ENCODE data around the gene THYN1.

Gene THYN1

DNA sequence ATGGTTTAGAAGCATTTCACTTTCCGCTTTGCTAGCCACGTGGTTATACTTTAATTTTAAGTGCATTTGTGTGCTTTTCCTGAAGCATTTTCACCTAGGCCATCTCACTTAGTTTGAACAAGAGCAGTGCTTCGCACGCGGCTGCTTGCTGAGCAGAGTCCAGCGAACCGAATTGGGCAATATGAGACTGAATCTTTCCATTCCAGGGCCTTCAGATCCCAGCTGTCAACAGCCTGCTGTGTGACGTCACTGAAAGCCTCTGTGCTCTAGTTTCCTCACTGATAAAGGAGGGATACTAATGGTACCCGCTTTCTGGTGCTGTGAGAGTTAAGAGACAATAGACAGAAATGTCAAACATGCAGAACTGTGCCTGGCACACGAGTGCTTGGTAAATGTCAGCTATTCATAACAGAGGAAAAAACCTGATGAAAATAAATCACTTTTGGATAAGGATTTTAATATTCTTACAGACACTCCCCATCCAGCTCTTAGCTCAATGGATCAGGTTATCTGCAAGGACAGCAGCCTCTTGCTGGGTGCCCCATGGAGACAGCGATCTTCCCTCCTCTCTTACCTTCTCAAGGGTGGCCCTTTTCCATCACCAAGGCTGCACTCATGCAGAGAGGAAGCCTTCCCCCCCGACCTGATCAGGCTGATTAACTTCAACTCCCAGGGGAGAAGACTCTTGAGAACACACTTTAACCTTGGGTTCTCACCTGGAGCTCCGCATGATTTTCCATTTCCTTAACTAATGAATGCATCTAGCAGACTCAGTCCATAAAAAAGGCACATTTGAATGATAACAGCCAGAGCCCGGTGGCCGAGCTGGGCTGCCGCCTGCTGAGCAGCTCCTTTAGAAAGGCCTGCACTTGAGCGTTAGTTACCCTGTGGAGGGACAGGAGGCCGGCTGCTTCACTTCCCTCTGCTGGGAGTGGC, 19.5 kb upstream of the THYN1 start:
- TF ChIP-seq, protein P1, sequence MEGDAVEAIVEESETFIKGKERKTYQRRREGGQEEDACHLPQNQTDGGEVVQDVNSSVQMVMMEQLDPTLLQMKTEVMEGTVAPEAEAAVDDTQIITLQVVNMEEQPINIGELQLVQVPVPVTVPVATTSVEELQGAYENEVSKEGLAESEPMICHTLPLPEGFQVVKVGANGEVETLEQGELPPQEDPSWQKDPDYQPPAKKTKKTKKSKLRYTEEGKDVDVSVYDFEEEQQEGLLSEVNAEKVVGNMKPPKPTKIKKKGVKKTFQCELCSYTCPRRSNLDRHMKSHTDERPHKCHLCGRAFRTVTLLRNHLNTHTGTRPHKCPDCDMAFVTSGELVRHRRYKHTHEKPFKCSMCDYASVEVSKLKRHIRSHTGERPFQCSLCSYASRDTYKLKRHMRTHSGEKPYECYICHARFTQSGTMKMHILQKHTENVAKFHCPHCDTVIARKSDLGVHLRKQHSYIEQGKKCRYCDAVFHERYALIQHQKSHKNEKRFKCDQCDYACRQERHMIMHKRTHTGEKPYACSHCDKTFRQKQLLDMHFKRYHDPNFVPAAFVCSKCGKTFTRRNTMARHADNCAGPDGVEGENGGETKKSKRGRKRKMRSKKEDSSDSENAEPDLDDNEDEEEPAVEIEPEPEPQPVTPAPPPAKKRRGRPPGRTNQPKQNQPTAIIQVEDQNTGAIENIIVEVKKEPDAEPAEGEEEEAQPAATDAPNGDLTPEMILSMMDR (IDR thresholded peaks at IDR 0.05; ENCODE audit: low read depth, low read length): no peak
- no peak overlapping the region for H3K4me3 ChIP-seq (ENCODE audit: low read depth, low read length)

GRCh38 chr11:134271978-134272377, 18.8 kb upstream of the THYN1 start:
- TF ChIP-seq, protein P1 (IDR thresholded peaks at IDR 0.05; ENCODE audit: low read depth, low read length): no peak
- no peak overlapping the region for H3K4me3 ChIP-seq (ENCODE audit: low read depth, low read length)

DNA sequence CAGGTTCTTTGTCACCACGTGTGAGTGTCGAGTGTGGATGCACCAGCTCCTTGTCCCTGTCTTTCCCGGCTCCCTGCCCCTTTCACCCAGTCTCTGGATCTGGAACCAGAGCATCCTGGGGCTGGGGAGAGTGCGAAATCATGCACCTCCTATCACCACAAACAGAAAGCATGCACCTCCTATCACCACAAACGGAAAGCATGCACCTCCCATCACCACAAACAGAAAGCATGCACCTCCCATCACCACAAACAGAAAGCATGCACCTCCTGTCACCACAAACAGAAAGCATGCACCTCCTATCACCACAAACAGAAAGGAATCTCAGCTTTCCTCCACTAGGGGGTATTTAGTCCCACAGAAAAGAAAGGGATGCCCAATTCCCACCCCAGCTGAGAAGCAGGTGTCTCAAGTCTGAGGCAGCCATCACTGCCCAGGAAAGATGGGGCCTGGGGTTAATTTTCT, 17.1 kb upstream of the THYN1 start:
- TF ChIP-seq, protein P1 (IDR thresholded peaks at IDR 0.05; ENCODE audit: low read depth, low read length): peak; percentile 7; the same call in 1 of the 2 replicates

GRCh38 chr11:134267966-134268365, 14.8 kb upstream of the THYN1 start:
- H3K4me3 ChIP-seq (ENCODE audit: low read depth, low read length): no peak overlapping the region
- TF ChIP-seq, protein P1 (IDR thresholded peaks at IDR 0.05; ENCODE audit: low read depth, low read length): no peak

More for the DNA sequence above, 17.1 kb upstream of the THYN1 start:
- H3K4me3 ChIP-seq (ENCODE audit: low read depth, low read length): no peak overlapping the region

- TF ChIP-seq, protein P1 (IDR thresholded peaks at IDR 0.05; ENCODE audit: low read depth, low read length): no peak
Measured at GRCh38 chr11:134267461-134267860, 14.3 kb upstream of the THYN1 start.

GRCh38 chr11:134266841-134267251, 13.7 kb upstream of the THYN1 start:
- TF ChIP-seq, protein P1 (IDR thresholded peaks at IDR 0.05; ENCODE audit: low read depth, low read length): no peak
- H3K4me3 ChIP-seq (ENCODE audit: low read depth, low read length): no peak overlapping the region

More at GRCh38 chr11:134267461-134267860, 14.3 kb upstream of the THYN1 start:
- H3K4me3 ChIP-seq (ENCODE audit: low read depth, low read length): no peak overlapping the region

- H3K4me3 ChIP-seq (ENCODE audit: low read depth, low read length): no peak overlapping the region
- TF ChIP-seq, protein P1 (IDR thresholded peaks at IDR 0.05; ENCODE audit: low read depth, low read length): no peak
Measured at GRCh38 chr11:134266440-134266839, 13.3 kb upstream of the THYN1 start.
